GM12878 (cell line): Measurements from ENCODE around the gene LRRC7.

Experiments used
- BHLHE40 ChIP-seq, 2 experiments: fragments of 450-650 bp in 1 of 2; IDR thresholded peaks; 2 replicates each; pipeline ENCODE4 v1.6.1; 2011 to 2017; ENCODE audit warnings: low read depth in 2 of 2, borderline replicate concordance in 1 of 2, improper control_type of control experiment in 1 of 2, low read length in 1 of 2, mild to moderate bottlenecking in 1 of 2
- CTCF ChIP-seq, 3 experiments: IDR thresholded peaks in 2 of 3; conservative IDR thresholded peaks in 1 of 3; 2 replicates each; pipeline ENCODE4 v1.5.1; 2011; ENCODE audit warnings: low read depth in 3 of 3, low read length in 3 of 3, mild to moderate bottlenecking in 3 of 3, control low read depth in 2 of 3, moderate library complexity in 2 of 3, inconsistent platforms in 1 of 3, mixed read lengths in 1 of 3; ENCODE audit not compliant: control insufficient read depth in 2 of 3, insufficient read depth in 1 of 3; ENCODE audit errors: extremely low read depth in 1 of 3
- EP300 ChIP-seq, 2 experiments: fragments of 150-350 bp in 1 of 2; IDR thresholded peaks; 2 replicates each; pipeline ENCODE4 v1.6.1; 2011 to 2012; ENCODE audit warnings: low read depth in 2 of 2, low read length in 2 of 2, borderline replicate concordance in 1 of 2, improper control_type of control experiment in 1 of 2, inconsistent platforms in 1 of 2; ENCODE audit not compliant: control insufficient read depth in 1 of 2
- ESRRA ChIP-seq: IDR thresholded peaks from 2 replicates; pipeline ENCODE4 v1.6.1; 2012; ENCODE audit warnings: mild to moderate bottlenecking, low read length, improper control_type of control experiment
- ETV6 ChIP-seq, 2 experiments: fragments of 450-650 bp in 1 of 2; IDR thresholded peaks in 1 of 2; conservative IDR thresholded peaks in 1 of 2; 2 replicates each; pipeline ENCODE4 v1.6.1; 2014; ENCODE audit warnings: antibody characterized with exemption in 1 of 2, borderline replicate concordance in 1 of 2, low read depth in 1 of 2, mild to moderate bottlenecking in 1 of 2, moderate library complexity in 1 of 2
- MAX ChIP-seq: IDR thresholded peaks from 2 replicates; pipeline ENCODE4 v1.6.1; 2012; ENCODE audit warnings: low read depth, low read length, improper control_type of control experiment
- NR2C2 ChIP-seq: IDR thresholded peaks from 2 replicates; pipeline ENCODE4 v1.6.1; 2011; ENCODE audit warnings: borderline replicate concordance, low read depth; ENCODE audit not compliant: control insufficient read depth, insufficient read length
- NRF1 ChIP-seq: conservative IDR thresholded peaks from 2 replicates; pipeline ENCODE4 v1.6.1; 2011; ENCODE audit warnings: mild to moderate bottlenecking, low read depth, low read length, improper control_type of control experiment
- POLR2A ChIP-seq: IDR thresholded peaks from 2 replicates; pipeline ENCODE4 v1.6.1; 2011; ENCODE audit warnings: low read depth, mild to moderate bottlenecking, low read length
- POLR2AphosphoS5 ChIP-seq: IDR thresholded peaks from 2 replicates; pipeline ENCODE4 v1.6.1; 2011; ENCODE audit warnings: mild to moderate bottlenecking, low read length, inconsistent platforms
- POU2F2 ChIP-seq: IDR thresholded peaks from 3 replicates; pipeline ENCODE4 v1.6.1; 2011; ENCODE audit warnings: low read depth, mild to moderate bottlenecking, low read length, borderline replicate concordance
- USF2 ChIP-seq: IDR thresholded peaks from 2 replicates; pipeline ENCODE4 v1.6.1; 2011; ENCODE audit warnings: low read depth, low read length, improper control_type of control experiment, borderline replicate concordance
- ZSCAN29 ChIP-seq: fragments of 450-650 bp; IDR thresholded peaks from 2 replicates; pipeline ENCODE4 v1.6.1; 2017; ENCODE audit warnings: mild to moderate bottlenecking, moderate library complexity

- TF ChIP-seq CTCF (IDR thresholded peaks at IDR 0.05 in 2 of 3, conservative IDR thresholded peaks at IDR 0.05 in 1 of 3; ENCODE audit: control insufficient read depth in 2 of 3, extremely low read depth in 1 of 3, insufficient read depth in 1 of 3, low read depth in 3 of 3, low read length in 3 of 3): no peak
- no peak for TF ChIP-seq ETV6 (conservative IDR thresholded peaks at IDR 0.05 in 1 of 2, IDR thresholded peaks at IDR 0.05 in 1 of 2; ENCODE audit: borderline replicate concordance in 1 of 2, low read depth in 1 of 2)
- no peak for TF ChIP-seq USF2
- TF ChIP-seq POLR2AphosphoS5: no peak
- TF ChIP-seq ZSCAN29: no peak
- TF ChIP-seq BHLHE40 (IDR thresholded peaks at IDR 0.05; ENCODE audit: borderline replicate concordance in 1 of 2, low read depth in 2 of 2, low read length in 1 of 2): no peak
- no peak for TF ChIP-seq NRF1
- no peak for TF ChIP-seq ESRRA
- no peak for TF ChIP-seq POU2F2
- TF ChIP-seq MAX: no peak
- TF ChIP-seq EP300 (IDR thresholded peaks at IDR 0.05; ENCODE audit: borderline replicate concordance in 1 of 2, control insufficient read depth in 1 of 2, low read depth in 2 of 2, low read length in 2 of 2): no peak
- TF ChIP-seq NR2C2: no peak
- no peak for TF ChIP-seq POLR2A
Measured at GRCh38 chr1:70063861-70064260, 496.1 kb downstream of the LRRC7 start.
